HuH-7.5 (cell line): ENCODE results near the gene CDRT4.
A peak's percentile ranks its signal among the peaks of the same experiment; 100 is the strongest.
"Not testable (repeated sequence)": the region's sequence is repeated elsewhere in the genome, so short reads cannot be mapped to it uniquely, and the experiment has no call there.

ENCODE experiments used
- DNase-seq: peaks from one replicate; pipeline ENCODE4 v3.0.0; 2011; ENCODE audit warnings: low spot score

Gene CDRT4

DNA sequence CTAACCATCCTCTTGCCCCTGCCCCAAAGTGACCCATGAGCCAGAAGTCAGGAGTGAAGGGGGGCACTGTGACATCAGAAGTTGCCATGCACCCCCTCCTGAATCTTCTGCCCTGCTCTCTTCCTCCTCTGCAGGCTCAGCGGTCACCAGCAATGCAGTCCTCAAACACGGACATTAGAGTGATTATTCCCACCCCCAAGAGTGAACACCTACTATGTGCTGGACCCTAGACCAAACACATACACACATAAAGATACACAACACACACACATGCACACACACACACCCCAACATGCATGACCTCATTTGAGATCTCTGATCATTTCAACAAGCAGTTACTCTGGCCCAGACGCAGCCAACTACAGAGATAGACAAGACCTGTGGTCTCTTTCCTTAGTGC, at the start of gene CDRT4:
TSS of gene CDRT4 (minus strand) at position 30 of the 400 bp plus-strand sequence. CDS start 27,383 bp downstream, outside the sequence.
- DNase-seq, result no peak

DNA sequence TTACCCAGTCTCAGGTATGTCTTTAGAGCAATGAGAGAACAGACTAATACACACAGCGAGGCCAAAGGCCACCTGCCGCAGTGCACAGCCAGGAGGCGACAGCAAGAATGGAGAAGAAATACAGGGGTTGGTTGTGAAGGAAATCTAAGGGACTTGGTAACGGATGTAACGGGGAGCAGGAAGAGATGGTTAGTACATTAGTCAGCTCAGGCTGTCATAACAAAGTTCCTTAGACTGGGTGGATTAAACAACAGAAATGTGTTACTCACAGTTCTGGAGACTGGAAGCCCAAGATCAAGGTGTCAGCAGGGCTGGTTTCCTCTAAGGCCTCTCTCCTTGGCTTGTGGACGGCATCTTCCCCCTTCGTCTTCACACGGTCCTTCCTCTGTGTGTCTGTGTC, 48.7 kb upstream of the CDRT4 start:
- no peak for DNase-seq

DNA sequence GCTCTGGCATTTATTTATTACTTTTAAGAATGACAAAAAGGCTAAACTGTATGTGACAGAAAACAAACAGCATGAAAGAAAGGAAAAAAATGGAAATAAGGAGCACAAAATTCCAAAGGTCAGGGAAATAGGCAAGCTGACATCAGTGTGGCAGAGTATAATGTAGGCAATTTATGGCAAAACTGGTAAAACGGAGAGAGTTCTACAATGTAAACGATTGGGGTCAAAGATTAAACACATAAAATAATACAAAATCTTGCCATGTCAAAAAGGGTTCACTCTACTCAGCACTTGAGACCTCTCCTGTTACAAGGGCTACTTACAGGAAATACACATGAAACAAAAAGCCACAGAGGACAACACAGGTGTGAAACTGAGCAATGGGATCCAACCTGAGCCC, 47.0 kb upstream of the CDRT4 start:
- DNase-seq, result no peak

DNA sequence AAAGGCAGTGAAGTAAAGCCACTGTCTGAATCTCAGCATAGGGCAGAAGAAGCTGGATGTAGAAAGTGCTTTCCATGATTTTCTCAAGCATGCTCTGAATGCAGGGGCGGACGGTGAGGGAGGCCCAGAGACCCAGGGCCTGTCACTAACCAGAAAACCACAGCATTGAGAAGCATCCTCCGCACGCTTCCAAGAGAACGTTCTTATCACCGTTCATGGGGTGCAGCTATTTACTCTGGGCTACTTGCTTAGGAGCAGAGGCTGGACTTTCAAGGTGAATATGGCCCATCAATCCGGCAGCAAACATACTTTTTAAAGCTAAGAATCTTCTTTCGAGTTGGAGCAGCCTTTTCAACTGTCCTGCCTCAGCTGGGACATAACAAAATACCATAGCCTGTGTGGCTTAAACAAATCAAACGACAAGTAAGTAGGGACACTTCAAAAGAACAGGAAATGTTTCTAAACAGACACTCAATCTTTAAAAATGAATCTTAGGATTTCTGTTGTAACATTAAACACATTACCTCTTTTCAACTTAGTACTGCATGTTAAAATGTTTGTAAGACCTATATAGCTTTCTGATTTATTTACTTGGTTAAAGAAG, 46.5 kb upstream of the CDRT4 start:
- DNase-seq, result no peak

DNA sequence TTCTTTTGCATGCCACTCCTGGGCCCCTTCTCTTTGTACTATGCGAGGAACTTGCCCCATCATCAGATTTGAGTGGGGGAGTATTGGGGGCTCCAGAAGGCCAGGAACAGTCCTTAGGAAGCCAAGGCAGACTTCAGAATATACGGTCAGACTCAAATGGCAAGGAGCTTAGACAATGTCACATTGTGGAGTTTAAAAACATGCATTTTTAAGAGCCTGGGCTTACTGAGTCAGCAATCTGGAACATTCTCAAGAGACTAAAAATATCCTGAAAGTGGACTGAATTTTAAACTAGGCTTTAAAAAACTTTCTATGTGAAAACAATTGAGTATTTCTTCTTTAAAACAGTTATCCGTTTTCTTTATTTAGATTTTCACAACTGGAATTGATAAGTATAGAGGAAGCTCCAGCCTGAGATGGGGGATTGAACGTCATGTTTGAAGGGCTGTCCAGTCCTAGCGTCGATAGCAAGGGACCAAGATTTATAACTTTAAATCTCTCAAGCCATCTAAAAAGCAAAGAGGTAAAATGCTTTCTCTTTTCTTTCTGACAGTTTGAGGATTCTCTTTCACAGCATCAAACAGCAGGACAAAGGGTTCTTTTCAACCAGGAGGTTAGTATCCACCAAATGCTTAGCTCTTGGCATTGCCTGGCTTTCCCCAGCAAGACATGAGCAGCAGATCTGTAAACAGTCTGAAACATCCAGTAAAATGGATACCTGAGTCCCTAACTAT, 45.8 kb upstream of the CDRT4 start:
- no peak for DNase-seq

DNA sequence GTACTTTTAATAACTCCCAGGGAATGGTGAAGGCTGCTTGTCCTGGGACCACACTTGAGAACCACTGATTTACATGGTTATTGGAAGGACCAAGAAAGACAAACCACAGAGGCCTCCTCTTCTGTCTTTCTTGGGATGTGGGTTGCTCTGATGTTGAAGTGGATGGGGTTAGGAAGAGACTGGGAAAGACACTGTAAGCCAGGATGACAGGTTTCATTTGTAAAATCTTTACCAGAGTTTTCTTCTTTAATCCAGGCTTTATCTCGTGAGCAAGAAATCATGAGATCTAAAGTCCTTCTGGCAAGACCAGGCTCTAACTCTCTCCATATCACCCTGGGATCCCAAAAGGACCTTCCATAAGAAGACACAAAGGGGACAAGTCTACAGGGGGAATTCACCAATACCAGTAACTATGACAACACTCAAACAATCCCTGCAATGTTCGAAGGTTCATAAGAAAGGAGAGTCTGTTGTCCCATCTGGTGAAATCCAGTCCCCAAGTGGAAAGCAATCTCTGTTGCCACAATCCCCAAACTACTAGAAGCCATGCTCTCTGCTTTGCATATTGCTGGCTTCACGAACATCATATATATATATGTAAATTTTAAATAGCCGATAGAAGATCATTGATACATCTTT, 44.8 kb upstream of the CDRT4 start:
- DNase-seq, result no peak

DNA sequence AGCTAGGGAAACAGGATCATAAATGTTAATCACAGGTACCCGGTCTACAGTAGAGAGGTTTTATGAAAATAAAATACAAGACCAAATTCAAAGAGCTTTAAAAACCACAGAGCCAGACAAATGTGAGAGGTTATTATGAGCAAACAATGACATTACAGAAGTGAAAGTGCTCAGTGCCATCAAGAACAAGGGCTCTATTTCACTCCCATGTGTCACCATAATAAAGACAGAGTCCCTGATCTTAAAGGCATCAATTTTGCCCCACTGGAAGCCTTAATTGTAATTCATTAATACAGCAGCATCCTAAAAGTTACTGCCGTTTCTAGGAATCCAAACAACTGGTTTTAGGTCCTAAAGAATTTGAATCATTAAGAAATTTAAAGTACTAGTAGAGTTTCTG, 43.7 kb upstream of the CDRT4 start:
- no peak for DNase-seq

DNA sequence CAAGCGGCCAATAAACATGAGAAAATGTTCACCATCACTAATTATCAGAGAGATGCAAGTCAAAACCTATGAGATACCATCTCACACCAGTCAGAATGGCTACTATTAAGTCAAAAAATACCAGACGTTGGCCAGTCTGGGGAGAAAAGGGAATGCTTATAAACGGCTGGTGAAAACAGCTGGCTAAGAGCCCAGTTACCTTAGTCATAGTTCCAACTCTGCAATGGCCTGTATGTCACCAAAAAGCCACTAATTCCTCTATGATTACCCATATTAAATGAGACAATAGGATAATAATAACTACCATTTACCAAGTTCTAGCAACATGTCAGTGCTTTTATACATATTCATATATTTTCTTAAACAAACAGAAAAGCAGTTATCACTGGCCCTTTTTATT, 42.9 kb upstream of the CDRT4 start:
- DNase-seq, result no peak

DNA sequence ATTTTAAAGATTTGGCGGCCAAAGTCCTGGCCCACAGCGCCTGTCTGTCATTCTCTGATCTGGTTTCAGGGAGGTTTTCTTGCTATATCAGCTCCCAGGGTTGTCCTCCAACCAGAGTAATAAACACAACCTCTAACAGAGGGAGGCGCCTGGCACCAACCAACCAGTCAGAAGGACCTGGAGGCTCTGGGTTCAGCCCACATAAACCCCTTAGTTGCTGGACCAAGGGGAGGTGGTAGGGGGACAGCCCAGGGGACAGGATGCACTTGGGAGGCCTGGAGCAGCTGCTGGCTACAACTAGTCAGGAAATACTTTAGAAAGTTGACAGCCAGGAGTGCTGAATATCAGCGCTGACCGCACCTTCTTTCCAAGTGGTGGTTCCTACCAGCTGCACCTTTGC, 41.7 kb upstream of the CDRT4 start:
- no peak for DNase-seq

DNA sequence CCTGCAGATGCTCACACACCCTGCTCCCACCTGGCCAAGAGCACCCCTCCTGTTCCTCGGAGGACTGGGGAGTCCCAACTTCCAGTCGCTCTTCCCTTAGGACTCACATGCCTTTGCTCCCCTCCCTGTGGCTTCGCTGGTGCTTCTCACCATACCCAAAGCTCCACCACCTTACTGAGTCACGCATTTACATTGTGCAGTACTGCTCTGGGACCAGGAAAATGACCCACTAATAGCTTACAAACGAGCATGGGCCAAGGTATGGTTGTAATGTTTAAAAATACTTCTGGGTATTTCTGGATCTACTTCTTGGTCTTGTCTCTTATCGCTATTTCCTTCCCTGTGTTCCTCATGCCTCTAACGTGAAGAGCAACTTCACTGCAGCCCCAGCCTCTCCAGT, 41.0 kb upstream of the CDRT4 start:
- no peak for DNase-seq

DNA sequence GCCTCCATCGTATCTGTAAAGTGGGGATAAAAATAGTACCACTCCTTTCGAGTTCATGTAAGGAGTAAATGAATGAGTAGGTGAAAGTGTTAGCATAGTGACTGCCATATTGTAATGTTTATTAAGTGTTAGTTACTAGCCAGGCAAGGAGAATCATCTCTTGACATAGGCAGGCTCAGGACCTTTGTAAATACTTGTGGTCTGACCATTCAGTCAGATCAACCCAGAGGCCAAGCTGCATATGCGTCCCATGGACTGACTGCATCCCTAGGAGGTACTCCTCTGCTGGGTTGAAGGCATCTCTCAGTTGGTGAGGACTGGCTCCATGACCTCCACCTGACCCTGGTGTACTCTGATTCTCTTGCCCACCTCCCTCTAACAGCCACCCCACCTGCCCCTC, 40.5 kb upstream of the CDRT4 start:
- DNase-seq, result no peak

DNA sequence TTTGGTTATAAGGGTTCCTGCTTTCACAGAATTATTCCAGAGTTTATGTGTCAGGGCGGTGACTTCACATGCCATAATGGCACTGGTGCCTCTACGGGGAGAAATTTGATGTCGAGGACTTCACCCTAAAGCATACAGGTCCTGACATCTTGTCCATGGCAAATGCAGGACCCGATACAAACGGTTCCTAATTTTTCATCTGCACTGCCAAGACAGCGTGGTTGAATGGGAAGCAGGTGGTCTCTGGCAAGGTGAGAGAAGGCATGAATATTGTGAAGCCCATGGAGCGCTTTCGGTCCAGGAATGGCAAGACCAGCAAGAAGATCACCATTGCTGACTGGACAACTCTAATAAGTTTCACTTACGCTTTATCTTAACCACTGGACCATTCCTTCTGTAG, 39.6 kb upstream of the CDRT4 start:
- DNase-seq, result no peak

DNA sequence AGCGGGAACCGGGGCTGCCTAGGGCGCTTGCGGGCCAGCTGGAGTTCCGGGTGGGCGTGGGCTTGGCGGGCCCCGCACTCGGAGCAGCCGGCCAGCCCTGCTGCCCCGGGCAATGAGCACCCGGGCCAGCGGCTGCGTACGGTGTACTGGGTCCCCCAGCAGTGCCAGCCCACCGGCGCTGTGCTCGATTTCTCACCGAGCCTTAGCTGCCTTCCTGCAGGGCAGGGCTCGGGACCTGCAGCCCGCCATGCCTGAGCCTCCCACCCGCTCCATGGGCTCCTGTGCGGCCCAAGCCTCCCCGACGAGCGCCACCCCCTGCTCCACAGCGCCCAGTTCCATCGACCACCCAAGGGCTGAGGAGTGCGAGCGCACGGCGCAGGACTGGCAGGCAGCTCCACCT, 38.3 kb upstream of the CDRT4 start:
- not testable (repeated sequence) for DNase-seq

DNA sequence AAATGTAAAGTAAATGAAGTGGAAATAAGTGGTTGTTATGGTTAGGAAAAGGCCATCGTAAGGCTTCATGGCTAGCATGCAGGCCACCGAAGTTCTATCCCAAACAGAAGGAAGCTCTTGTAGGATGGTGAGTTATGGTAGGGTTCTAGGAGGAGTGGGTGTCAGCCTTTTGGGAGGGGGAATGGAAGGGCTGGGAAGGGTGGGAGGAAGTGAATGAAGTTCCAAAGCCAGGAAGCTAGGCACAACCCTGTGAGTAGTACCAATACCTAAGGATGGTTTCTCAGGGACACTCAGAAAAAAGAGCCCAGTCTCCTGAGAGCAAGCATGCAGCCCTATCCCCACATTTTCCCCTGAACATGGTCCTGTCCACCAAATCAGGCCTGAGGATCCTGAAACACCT, 36.3 kb upstream of the CDRT4 start:
- DNase-seq, result no peak

DNA sequence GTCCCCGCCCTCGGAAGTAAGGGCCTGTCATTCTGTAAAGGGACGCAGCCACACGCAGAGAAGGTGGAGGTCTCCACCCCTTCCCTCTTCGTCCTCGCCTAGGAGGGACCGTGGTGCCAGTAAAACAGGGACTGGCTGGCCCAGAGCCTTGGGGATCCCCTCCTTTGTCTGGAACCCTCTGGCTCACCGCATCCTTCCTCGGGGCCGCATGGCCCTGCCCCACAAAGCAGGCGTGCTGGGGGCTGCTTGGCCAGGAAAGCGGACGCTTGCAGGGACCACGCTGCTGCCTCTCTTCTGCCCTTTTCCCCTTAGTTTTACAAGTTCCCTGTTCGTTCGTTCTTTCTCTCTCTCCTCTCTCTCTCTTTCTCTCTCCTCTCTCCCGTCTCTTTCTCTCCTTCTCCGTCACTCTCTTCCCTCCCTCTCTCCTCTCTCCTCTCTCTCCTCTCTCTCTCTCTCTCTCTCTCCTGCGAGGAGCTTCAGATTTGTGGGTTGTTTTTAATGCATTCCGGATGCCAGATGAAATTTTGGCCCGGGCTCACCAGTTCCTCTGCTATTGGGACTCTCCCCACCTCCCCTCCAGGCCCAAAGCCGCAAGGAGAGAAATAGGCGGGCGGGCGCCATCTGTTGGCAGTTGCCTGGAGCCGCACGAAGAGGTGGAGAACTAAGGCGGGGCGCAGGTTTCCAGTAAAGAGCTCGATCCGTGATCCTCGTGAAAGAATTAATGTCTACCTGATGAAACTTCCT, 35.1 kb upstream of the CDRT4 start:
- peak; percentile 72 for DNase-seq

DNA sequence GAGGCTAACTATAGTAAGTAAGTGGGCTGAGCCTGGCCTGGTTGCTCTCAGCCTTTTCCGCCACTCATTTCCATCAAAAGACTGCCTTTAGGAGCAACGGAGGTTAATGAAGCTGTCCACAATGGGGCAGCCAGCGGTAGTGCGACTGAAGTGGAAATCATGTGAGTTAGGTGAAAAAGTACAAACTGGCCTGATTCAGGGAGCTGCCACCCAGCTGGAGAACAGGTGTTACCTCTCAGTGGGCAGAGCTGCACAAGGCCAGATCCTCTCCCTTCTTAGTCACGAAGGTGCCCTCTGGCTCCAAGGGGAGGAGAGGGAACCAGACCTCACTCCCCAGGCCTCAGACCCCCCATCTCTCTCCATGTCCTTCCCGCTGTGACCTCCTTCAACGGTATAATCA, 34.4 kb upstream of the CDRT4 start:
- DNase-seq, result no peak

DNA sequence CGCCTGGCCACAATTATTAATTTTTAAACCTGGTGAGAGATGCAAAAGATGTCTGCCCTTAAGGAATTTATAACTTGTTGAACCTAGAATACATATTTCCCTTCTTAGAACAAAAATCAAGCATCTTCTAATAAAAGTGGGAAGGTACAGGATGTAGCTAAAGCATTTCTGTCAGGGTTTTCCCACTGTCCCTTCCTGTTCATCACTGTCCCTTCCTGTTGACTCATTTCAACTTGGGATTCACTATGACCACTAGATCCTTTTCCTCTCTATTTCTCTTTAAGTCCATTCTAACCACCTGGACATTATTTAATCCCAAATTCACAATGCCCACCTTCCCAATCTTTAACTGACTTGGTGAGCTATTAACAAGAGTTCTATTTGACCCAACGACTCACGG, 33.9 kb upstream of the CDRT4 start:
- no peak for DNase-seq

DNA sequence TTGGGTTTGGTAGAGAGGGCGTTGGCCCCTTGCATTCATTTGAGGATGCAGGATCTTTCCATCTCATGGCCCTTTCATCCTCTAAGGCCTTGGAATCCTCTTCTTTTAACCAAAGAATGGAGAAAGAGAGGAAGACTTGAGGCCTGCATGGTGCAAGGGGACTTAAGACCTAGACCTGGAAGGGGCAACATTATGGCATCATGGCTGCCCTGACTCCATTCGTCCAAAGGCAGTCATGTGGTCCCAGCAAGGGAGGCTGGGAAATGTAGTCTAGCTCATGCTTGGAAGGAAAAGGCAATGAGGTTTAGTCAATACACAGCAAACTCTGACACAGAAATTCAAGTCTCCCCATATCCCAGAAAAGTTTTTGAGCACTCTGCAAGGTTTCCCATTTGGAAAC, 30.7 kb upstream of the CDRT4 start:
- DNase-seq, result no peak

DNA sequence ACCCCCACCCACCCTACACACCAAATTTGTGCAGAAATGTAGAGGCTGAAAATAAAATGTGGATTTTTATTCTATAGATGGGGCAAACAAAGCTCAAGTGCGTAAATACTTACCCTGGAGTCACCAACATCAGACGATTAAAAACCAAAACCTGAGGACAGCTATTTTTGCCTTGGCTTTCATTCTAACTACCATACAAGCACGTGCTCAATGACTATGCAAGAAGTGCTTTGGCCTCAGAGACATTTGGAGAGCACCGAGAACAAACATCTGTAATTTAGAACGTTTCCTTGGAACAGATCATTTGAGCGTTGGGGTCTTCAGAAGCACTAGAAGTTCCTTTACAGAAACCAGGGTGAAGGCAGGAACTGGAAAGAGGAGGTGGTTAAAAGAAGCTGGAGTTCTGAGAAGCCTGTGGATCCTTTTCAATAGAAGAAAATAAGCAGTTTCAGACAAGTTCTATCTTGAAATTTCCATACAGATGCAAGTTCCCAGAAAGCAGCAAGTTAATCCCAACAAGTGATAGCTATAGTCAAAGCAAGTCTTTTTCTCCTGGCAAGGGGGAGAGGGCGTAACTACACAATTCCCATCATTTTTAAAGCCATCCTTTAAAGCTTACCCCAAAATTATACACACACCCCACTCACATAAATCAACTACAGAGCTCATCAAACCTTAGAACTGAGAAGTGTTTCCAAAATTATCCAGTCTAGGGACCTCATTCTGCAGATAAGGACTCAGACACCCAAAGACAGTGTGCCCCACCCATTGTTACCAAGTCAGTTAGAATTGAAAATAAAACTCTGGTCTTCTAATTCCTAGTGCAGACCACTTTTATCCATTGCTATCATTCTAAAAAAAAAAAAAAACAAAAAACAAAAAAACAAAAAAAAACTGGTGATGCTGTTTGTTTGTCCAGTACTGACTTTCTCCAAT, 29.6 kb upstream of the CDRT4 start:
- no peak for DNase-seq

DNA sequence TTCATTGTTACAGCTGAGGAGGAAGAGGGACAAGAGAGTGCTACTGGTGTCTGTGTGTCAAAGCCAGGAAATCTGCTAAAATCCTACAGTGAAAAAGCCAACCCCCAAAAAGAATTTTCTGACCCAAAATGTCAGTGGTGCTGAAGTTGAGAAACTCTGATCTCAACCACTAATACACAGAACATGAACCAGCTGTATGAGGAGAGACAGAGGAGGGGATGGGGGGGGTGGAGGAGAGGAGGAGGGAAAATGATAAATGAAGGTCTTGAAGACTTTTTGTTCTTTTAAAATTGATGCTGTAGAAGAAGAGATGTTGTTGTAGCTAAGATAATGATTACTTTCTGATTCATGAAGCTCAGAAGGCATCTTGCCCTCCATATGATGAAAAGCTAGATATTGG, 27.4 kb upstream of the CDRT4 start:
- no peak for DNase-seq

DNA sequence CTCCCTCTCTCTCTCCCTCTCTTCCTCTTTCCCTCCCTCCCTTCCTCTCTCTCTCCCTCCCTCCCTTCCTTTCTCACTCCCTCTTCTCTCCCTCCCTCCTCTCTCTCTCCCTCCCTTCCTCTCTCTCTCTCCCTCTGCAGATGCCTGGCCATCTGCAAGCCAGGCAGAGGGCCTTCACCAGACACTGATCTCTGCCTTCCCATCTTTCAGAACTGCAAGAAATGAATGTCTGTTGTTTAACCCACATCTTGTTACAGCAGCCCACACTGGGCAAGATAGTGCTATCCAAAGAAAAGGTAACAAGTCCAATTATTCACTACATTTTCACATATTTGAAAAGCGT, 26.2 kb upstream of the CDRT4 start:
- DNase-seq, result no peak
